Fibroblast of lung (primary cell): Measurements from ENCODE around the gene NDUFS7.

Experiments
- CTCF ChIP-seq, 2 donors: IDR thresholded peaks in 1 of 2; conservative IDR thresholded peaks in 1 of 2; 1 replicate in 1 of 2; 2 replicates in 1 of 2; pipeline ENCODE4 v1.5.1; 2011 to 2012; ENCODE audit warnings: low read length in 2 of 2, control low read depth in 1 of 2, inconsistent platforms in 1 of 2, low read depth in 1 of 2, mild to moderate bottlenecking in 1 of 2
- EZH2 ChIP-seq: IDR thresholded peaks from 2 replicates; pipeline ENCODE4 v1.5.1; 2012; ENCODE audit warnings: low read length, control low read depth, mild to moderate bottlenecking; ENCODE audit errors: missing control alignments

GRCh38 chr19:1432507-1432887, 48.8 kb downstream of the NDUFS7 start:
- TF ChIP-seq CTCF (conservative IDR thresholded peaks at IDR 0.05 in 1 of 2, IDR thresholded peaks at IDR 0.05 in 1 of 2; ENCODE audit: low read depth in 1 of 2, low read length in 2 of 2) (no peak), EZH2 (no peak)
